H1 (cell line): ENCODE measurements around the gene ZNF683. TPM values are rescaled to one million over a fixed set of nuclear protein-coding genes. Genes with fewer than 3 reads are reported as not detected.

Experiments
- CTCF ChIA-PET: fragments of 300-600 bp; sonication (Branson Sonifier 250); formaldehyde crosslinking; loops from one replicate; lab custom pipeline; 2021; ENCODE audit not compliant: partially characterized antibody; lab: Charles Lee
- POLR2A ChIA-PET: fragments of 300-600 bp; sonication (Branson Sonifier 250); formaldehyde crosslinking; loops from one replicate; lab custom pipeline; 2021; ENCODE audit warnings: inconsistent platforms; ENCODE audit not compliant: partially characterized antibody; lab: Charles Lee
- DNase-seq, 2 experiments: peaks; one replicate each; pipeline versions ENCODE4 v3.0.0 to v3.0.0-alpha.2; 2010 to 2022; ENCODE audit warnings: low spot score in 2 of 2, low read depth in 1 of 2, mixed read lengths in 1 of 2
- FAIRE-seq: peaks from 2 replicates; lab custom pipeline; 2011; peaks lifted over from hg19 to GRCh38; lab: Jason Lieb, UNC
- H2AFZ ChIP-seq: 2 replicates; pipeline ENCODE4 v1.8.1; 2012; ENCODE audit warnings: low read length, inconsistent platforms
- H2AK5ac ChIP-seq: 2 replicates; pipeline ENCODE4 v1.6.1; 2013; ENCODE audit warnings: low read depth, low read length
- H2BK120ac ChIP-seq: replicated peaks from 2 replicates; pipeline ENCODE3; 2013; ENCODE audit warnings: low read depth, low read length, inconsistent platforms
- H2BK12ac ChIP-seq: 2 replicates; pipeline ENCODE4 v1.6.1; 2013; ENCODE audit warnings: low read depth, low read length
- H2BK15ac ChIP-seq: 2 replicates; pipeline ENCODE4 v1.6.1; 2013; ENCODE audit warnings: low read length
- H2BK20ac ChIP-seq: 2 replicates; pipeline ENCODE4 v1.6.1; 2013; ENCODE audit warnings: low read length
- H2BK5ac ChIP-seq: 2 replicates; pipeline ENCODE4 v1.6.1; 2013; ENCODE audit warnings: low read depth, low read length
- H3K14ac ChIP-seq: 2 replicates; pipeline ENCODE4 v1.6.1; 2013; ENCODE audit warnings: inconsistent platforms; ENCODE audit not compliant: insufficient read length
- H3K18ac ChIP-seq: 2 replicates; pipeline ENCODE4 v1.6.1; 2013; ENCODE audit warnings: low read length; ENCODE audit errors: extremely low read depth
- H3K23ac ChIP-seq: 2 replicates; pipeline ENCODE4 v1.6.1; 2013; ENCODE audit warnings: inconsistent platforms; ENCODE audit not compliant: insufficient read length
- H3K23me2 ChIP-seq: 2 replicates; pipeline ENCODE4 v1.6.1; 2013; ENCODE audit warnings: low read depth, low read length
- H3K27ac ChIP-seq: 2 replicates; pipeline ENCODE4 v1.6.1; 2011; ENCODE audit warnings: low read depth, low read length, inconsistent platforms
- H3K27me3 ChIP-seq, 4 experiments: replicated peaks in 1 of 4; 1 replicate in 1 of 4; 2 replicates in 3 of 4; pipeline versions ENCODE4 v1.6.1 to v1.8.1; 2011 to 2013; ENCODE audit warnings: low read length in 3 of 4, mild to moderate bottlenecking in 3 of 4, inconsistent platforms in 2 of 4, mixed read lengths in 2 of 4, moderate library complexity in 1 of 4; ENCODE audit not compliant: control insufficient read depth in 3 of 4, insufficient read depth in 3 of 4; ENCODE audit errors: extremely low read depth in 1 of 4
- H3K36me3 ChIP-seq, 4 experiments: 2 replicates each; pipeline versions ENCODE4 v1.6.1 to v1.8.1; 2011 to 2013; ENCODE audit warnings: mild to moderate bottlenecking in 4 of 4, low read length in 3 of 4, moderate library complexity in 2 of 4, control low read depth in 1 of 4, inconsistent platforms in 1 of 4; ENCODE audit not compliant: insufficient read depth in 4 of 4, control insufficient read depth in 2 of 4
- H3K4ac ChIP-seq: replicated peaks from 2 replicates; pipeline ENCODE3; 2013; ENCODE audit warnings: low read length, low read depth, mixed read lengths, inconsistent platforms; ENCODE audit not compliant: insufficient read length
- H3K4me1 ChIP-seq, 4 experiments: replicated peaks in 1 of 4; 1 replicate in 1 of 4; 2 replicates in 3 of 4; pipeline versions ENCODE4 v1.6.1 to v1.8.1; 2011 to 2013; ENCODE audit warnings: low read length in 3 of 4, inconsistent platforms in 2 of 4, mixed read lengths in 1 of 4; ENCODE audit not compliant: insufficient read depth in 4 of 4, control insufficient read depth in 3 of 4
- H3K4me2 ChIP-seq, 2 experiments: 2 replicates each; pipeline versions ENCODE4 v1.6.1 to v1.8.1; 2011 to 2013; ENCODE audit warnings: low read depth in 2 of 2, low read length in 2 of 2, control low read depth in 1 of 2, inconsistent platforms in 1 of 2, mild to moderate bottlenecking in 1 of 2; ENCODE audit not compliant: insufficient read depth in 1 of 2
- H3K4me3 ChIP-seq, 4 experiments: fragments of 200-600, 300-600 bp in 1 of 4; sonication (generic), shearing (Covaris generic), sonication (Bioruptor Twin) in 1 of 4; 2 replicates each; pipeline versions ENCODE4 v1.5.1 to v1.8.1; 2011 to 2016; ENCODE audit warnings: low read length in 4 of 4, low read depth in 3 of 4, control low read depth in 2 of 4, inconsistent platforms in 2 of 4, mild to moderate bottlenecking in 2 of 4, mixed read lengths in 1 of 4, moderate library complexity in 1 of 4; ENCODE audit not compliant: insufficient read depth in 2 of 4; ENCODE audit errors: extremely low read depth in 1 of 4
- H3K56ac ChIP-seq: replicated peaks from 2 replicates; pipeline ENCODE3; 2013; ENCODE audit warnings: low read depth, mild to moderate bottlenecking, mixed read lengths, low read length, inconsistent platforms; ENCODE audit not compliant: insufficient read length
- H3K79me1 ChIP-seq: 2 replicates; pipeline ENCODE4 v1.6.1; 2013; ENCODE audit warnings: low read depth, low read length, control low read depth
- H3K79me2 ChIP-seq, 2 experiments: 2 replicates each; pipeline versions ENCODE4 v1.6.1 to v1.8.1; 2012 to 2013; ENCODE audit warnings: low read length in 2 of 2, mild to moderate bottlenecking in 2 of 2, inconsistent platforms in 1 of 2; ENCODE audit not compliant: insufficient read depth in 2 of 2, control insufficient read depth in 1 of 2
- H3K9ac ChIP-seq, 4 experiments: replicated peaks in 1 of 4; 1 replicate in 1 of 4; 2 replicates in 3 of 4; pipeline versions ENCODE4 v1.6.1 to v1.8.1; 2011 to 2013; ENCODE audit warnings: low read depth in 3 of 4, low read length in 3 of 4, control low read depth in 2 of 4, mild to moderate bottlenecking in 2 of 4, moderate library complexity in 2 of 4, inconsistent platforms in 1 of 4; ENCODE audit errors: extremely low read depth in 1 of 4
- H3K9me3 ChIP-seq, 2 experiments: 2 replicates each; pipeline versions ENCODE4 v1.6.1 to v1.8.1; 2012 to 2013; ENCODE audit warnings: mild to moderate bottlenecking in 2 of 2, moderate library complexity in 2 of 2, control low read depth in 1 of 2, inconsistent platforms in 1 of 2, low read depth in 1 of 2, low read length in 1 of 2, mixed read lengths in 1 of 2; ENCODE audit not compliant: insufficient read depth in 2 of 2
- H4K20me1 ChIP-seq, 2 experiments: replicated peaks in 1 of 2; 2 replicates each; pipeline versions ENCODE3 to v1.8.1; 2011 to 2013; ENCODE audit warnings: inconsistent platforms in 2 of 2, low read length in 2 of 2, mild to moderate bottlenecking in 1 of 2; ENCODE audit not compliant: insufficient read depth in 2 of 2, control insufficient read depth in 1 of 2
- H4K5ac ChIP-seq: 2 replicates; pipeline ENCODE4 v1.6.1; 2013; ENCODE audit warnings: low read length, low read depth, mixed read lengths, inconsistent platforms; ENCODE audit not compliant: insufficient read length
- H4K8ac ChIP-seq: 2 replicates; pipeline ENCODE4 v1.8.0; 2013; ENCODE audit warnings: mild to moderate bottlenecking, moderate library complexity, low read length, inconsistent platforms; ENCODE audit not compliant: insufficient read depth; ENCODE audit errors: extremely low read depth
- H4K91ac ChIP-seq: replicated peaks from 2 replicates; pipeline ENCODE3; 2013; ENCODE audit warnings: low read length, mixed read lengths, inconsistent platforms; ENCODE audit not compliant: insufficient read length
- BRCA1 ChIP-seq: IDR thresholded peaks from 2 replicates; pipeline ENCODE4 v1.6.1; 2012; ENCODE audit warnings: low read depth, low read length, improper control_type of control experiment
- CBX5 ChIP-seq: fragments of 300-800, 300-1000 bp; sonication (generic); IDR thresholded peaks from 2 replicates; pipeline ENCODE4 v1.7.1; 2016; ENCODE audit warnings: antibody characterized with exemption, low read length, low read depth
- CTCF ChIP-seq, 3 experiments: IDR thresholded peaks; 1 replicate in 2 of 3; 2 replicates in 1 of 3; pipeline versions ENCODE4 v1.5.1 to v1.6.1; 2011; ENCODE audit warnings: low read length in 3 of 3, mild to moderate bottlenecking in 3 of 3, inconsistent platforms in 2 of 3, low read depth in 1 of 3, moderate library complexity in 1 of 3; ENCODE audit not compliant: insufficient read depth in 1 of 3; ENCODE audit errors: control extremely low read depth in 1 of 3
- EZH2 ChIP-seq: fragments of 200-600 bp; sonication (generic); IDR thresholded peaks from 2 replicates; pipeline ENCODE4 v1.7.1; 2012; ENCODE audit warnings: low read depth, mild to moderate bottlenecking, moderate library complexity, low read length, inconsistent platforms; ENCODE audit not compliant: severe bottlenecking
- RBBP5 ChIP-seq: IDR thresholded peaks from 2 replicates; pipeline ENCODE4 v1.7.1; 2012; ENCODE audit warnings: low read depth, mild to moderate bottlenecking, inconsistent platforms, low read length, moderate library complexity, borderline replicate concordance
- RNF2 ChIP-seq: fragments of 200-900, 300-1000 bp; sonication (generic); IDR thresholded peaks from 2 replicates; pipeline ENCODE4 v1.7.1; 2016; ENCODE audit warnings: borderline replicate concordance, low read depth, mild to moderate bottlenecking, antibody characterized with exemption, low read length; ENCODE audit not compliant: poor library complexity, severe bottlenecking; ENCODE audit errors: missing control alignments
- ZNF274 ChIP-seq: IDR thresholded peaks from 2 replicates; pipeline ENCODE4 v1.7.0; 2012; ENCODE audit warnings: low read length, borderline replicate concordance; ENCODE audit errors: extremely low read depth
- WGBS, 2 experiments: shearing (Covaris generic) in 1 of 2; methylation state at CpG; one replicate each; pipeline versions ENCODE4 v1.1.6 to v1.1.7; 2013 to 2015; ENCODE audit warnings: low lambda C conversion rate in 2 of 2, mixed read lengths in 2 of 2, inconsistent platforms in 1 of 2, low coverage in 1 of 2, missing lambda C conversion rate in 1 of 2; ENCODE audit not compliant: insufficient replicate concordance in 2 of 2, insufficient coverage in 1 of 2, insufficient read length in 1 of 2; ENCODE audit errors: extremely low coverage in 1 of 2, missing lambda C conversion rate in 1 of 2; 5-methylcytosine and 5-hydroxymethylcytosine counted together
- polyA plus RNA-seq, 7 experiments: library from polyadenylated mRNA; depleted of rRNA in 3 of 7; stranded (reverse) in 5 of 7; unstranded in 2 of 7; fragments of >200 nt in 5 of 7; fragments of 200-250 nt in 2 of 7; gene quantifications; 1 replicate in 5 of 7; 2 replicates in 1 of 7; 4 replicates in 1 of 7; pipeline versions ENCODE4 v1.2.1 to v1.2.3, GENCODE V29; 2011 to 2013; ENCODE audit warnings: missing spikeins in 2 of 7, mixed read lengths in 2 of 7
- total RNA-seq: library from RNA; stranded (reverse); fragmentation: NEBNext Ultra II Directional; extraction: Animal tissue kit (Norgen Biotek cat#: 25700); gene quantifications from 2 replicates; pipeline ENCODE4 v1.2.1, GENCODE V29; 2021

The ZNF683 gene
- total and polyA plus RNA-seq, 2 of the 8 experiments (the other 6 are each of a cell fraction or from before 2014, with no cell fraction given), result not detected

- H2AFZ ChIP-seq, result no peak within 1 kb of the TSS
- peaks cover under 1 to 24% (median 10%) of the 10 kb centered on the region in 4 experiments for H3K4me1 ChIP-seq
- H2BK20ac ChIP-seq, result peak within 1 kb of the TSS; percentile 92
- peak within 1 kb of the TSS; percentile 100 for H3K4ac ChIP-seq
- peaks cover 0 to 8% of the 10 kb centered on the region in 2 experiments for H4K20me1 ChIP-seq
- H3K36me3 ChIP-seq, result peaks cover 7 to 49% (median 17%) of the 10 kb centered on the region in 4 experiments; a peak in 7 of 8 replicates
- H3K23me2 ChIP-seq, result peaks cover 29% of the 10 kb centered on the region
- ChIA-PET CTCF (interaction anchor here (1.0 to 3.2 kb wide), 10 partner anchors 9 to 132 kb away, joined by 3 to 22 read pairs (median 4); partner anchors contain the start of genes DHDDS and SH3BGRL3), POLR2A (interaction anchor here (0.5 to 8.6 kb wide), 43 partner anchors 8 to 484 kb away, joined by 3 to 166 read pairs (median 4); partner anchors contain the start of genes CD52, CRYBG2, DHDDS and HMGN2)
- H3K79me1 ChIP-seq, result no peaks in the 10 kb centered on the region; the same call in 1 of the 2 replicates
- peak within 1 kb of the TSS; percentile 87 to 95 (median 92) for H3K9ac ChIP-seq
- H4K5ac ChIP-seq, result peak within 1 kb of the TSS; percentile 98
- WGBS, 2 experiments, result 2% methylated on average over 61 of the region's 70 CpGs; no CpG with 5 or more reads in 1 of the 2 experiments
- peak within 1 kb of the TSS; percentile 92 to 96 for H3K4me2 ChIP-seq
- peak in 1 of 2 experiments; percentile 59 for DNase-seq
- no peak for FAIRE-seq
- H3K23ac ChIP-seq, result no peak within 1 kb of the TSS
- peak within 1 kb of the TSS; percentile 94 for H3K27ac ChIP-seq
- H3K79me2 ChIP-seq, result peaks cover 12 to 51% of the 10 kb centered on the region in 2 experiments; a peak in 3 of 4 replicates
- H2BK15ac ChIP-seq, result peak within 1 kb of the TSS; percentile 88
- peak within 1 kb of the TSS; percentile 93 for H2BK120ac ChIP-seq
- H3K9me3 ChIP-seq, result no peaks in the 10 kb centered on the region
- peak within 1 kb of the TSS; percentile 97 for H3K56ac ChIP-seq
- H2BK12ac ChIP-seq, result peak within 1 kb of the TSS; percentile 97
- peak within 1 kb of the TSS; percentile 91 for H4K8ac ChIP-seq
- peak within 1 kb of the TSS; percentile 97 for H3K14ac ChIP-seq
- peak within 1 kb of the TSS; percentile 99 for H2BK5ac ChIP-seq
- H3K4me3 ChIP-seq, result peak within 1 kb of the TSS; percentile 78 to 98 (median 89)
- peak within 1 kb of the TSS; percentile 99 for H4K91ac ChIP-seq
- peak within 1 kb of the TSS; percentile 95 for H2AK5ac ChIP-seq
- H3K27me3 ChIP-seq, result no peaks in the 10 kb centered on the region
- peak within 1 kb of the TSS; percentile 99 for H3K18ac ChIP-seq
- TF ChIP-seq BRCA1 (no peak), EZH2 (no peak), RBBP5 (no peak), CBX5 (no peak), CTCF (IDR thresholded peaks at IDR 0.05; ENCODE audit: control extremely low read depth in 1 of 3, insufficient read depth in 1 of 3, low read depth in 1 of 3, low read length in 3 of 3) (no peak), ZNF274 (no peak), RNF2 (no peak)
These were observed 38.4 kb upstream of the ZNF683 start, which contains the start of gene LIN28A for GRCh38 chr1:26410706-26411623. LIN28A (plus strand) TSS chr1:26410817; CDS start chr1:26410892, 75 bp downstream.
